ENCODE data around the gene VWA1.
"Not testable (repeated sequence)": the region's sequence is repeated elsewhere in the genome, so short reads cannot be mapped to it uniquely, and the experiment has no call there.

The VWA1 gene

GRCh38 chr1:1424707-1425106 is 10.8 kb upstream of the VWA1 start:
- no peak for DNase-seq

DNA sequence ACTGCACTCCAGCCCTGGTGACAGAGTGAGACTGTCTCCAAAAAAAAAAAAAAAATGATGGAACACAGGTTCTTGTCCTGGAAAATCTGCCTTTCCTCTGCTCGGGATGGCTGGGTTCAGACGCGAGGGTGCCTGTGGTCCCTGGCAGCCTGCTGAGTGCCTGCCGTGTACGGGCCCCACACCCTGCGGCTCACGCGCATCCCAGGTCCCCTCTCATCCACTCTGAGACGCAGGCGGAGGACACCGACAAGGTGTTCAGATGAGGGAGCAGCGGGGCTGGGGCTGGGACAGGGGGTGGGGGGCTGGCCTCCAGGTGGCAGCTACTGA is 10.1 kb upstream of the VWA1 start:
- no peak for DNase-seq

- no peak for DNase-seq
These were observed 9.6 kb upstream of the VWA1 start for GRCh38 chr1:1425753-1426495.

GRCh38 chr1:1426496-1427105 is 8.9 kb upstream of the VWA1 start:
- DNase-seq = no peak

- peak; percentile 25 for DNase-seq
These were observed 8.2 kb upstream of the VWA1 start for GRCh38 chr1:1427106-1427819.

DNA sequence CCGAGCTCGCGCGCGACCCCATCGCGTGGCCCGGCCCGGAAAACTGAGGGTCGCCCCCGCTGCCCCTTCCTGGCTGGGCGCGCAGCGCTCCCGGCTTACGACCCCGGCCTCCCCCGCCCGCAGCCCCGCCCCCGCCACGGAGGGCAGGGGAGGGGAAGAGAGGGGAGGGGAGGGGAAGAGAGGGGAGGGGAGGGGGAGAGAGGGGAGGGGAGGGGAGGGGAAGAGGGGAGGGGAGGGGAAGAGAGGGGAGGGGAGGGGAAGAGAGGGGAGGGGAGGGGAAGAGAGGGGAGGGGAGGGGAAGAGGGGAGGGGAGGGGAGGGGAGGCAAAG is 7.7 kb upstream of the VWA1 start:
- DNase-seq = no peak

- no peak for DNase-seq
These were observed 7.3 kb upstream of the VWA1 start for GRCh38 chr1:1428174-1428573.

GRCh38 chr1:1428967-1429366 is 6.5 kb upstream of the VWA1 start:
- DNase-seq = not testable (repeated sequence)

DNA sequence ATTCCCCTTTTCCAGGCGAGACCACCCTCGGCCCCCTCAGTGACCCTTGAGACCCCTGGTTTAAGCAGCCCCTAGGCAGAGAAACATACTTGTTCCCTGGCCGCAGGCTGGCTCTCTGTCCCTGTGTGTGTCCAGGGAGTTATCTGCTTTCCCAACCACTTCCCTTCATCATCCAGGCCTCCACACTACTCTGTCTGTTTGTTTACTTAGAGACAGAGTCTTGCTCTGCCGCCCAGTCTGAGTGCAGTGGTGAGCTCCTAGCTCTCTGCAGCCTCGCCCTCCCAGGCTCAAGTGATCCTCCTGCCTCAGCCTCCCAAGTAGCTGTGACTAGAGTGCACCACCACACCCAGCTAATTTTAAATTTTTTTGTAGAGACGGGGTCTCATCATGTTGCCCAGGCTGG is 5.8 kb upstream of the VWA1 start:
- DNase-seq = no peak

GRCh38 chr1:1430114-1430982 is 5.1 kb upstream of the VWA1 start:
- no peak for DNase-seq

GRCh38 chr1:1430992-1431844 is 4.3 kb upstream of the VWA1 start:
- no peak for DNase-seq

GRCh38 chr1:1431845-1432273 is 3.6 kb upstream of the VWA1 start:
- DNase-seq = no peak

- DNase-seq = no peak
These were observed 3.1 kb upstream of the VWA1 start for GRCh38 chr1:1432274-1432950.

GRCh38 chr1:1432951-1433803 is 2.3 kb upstream of the VWA1 start:
- DNase-seq = no peak

GRCh38 chr1:1433804-1434130 is 1.7 kb upstream of the VWA1 start:
- DNase-seq = no peak

DNA sequence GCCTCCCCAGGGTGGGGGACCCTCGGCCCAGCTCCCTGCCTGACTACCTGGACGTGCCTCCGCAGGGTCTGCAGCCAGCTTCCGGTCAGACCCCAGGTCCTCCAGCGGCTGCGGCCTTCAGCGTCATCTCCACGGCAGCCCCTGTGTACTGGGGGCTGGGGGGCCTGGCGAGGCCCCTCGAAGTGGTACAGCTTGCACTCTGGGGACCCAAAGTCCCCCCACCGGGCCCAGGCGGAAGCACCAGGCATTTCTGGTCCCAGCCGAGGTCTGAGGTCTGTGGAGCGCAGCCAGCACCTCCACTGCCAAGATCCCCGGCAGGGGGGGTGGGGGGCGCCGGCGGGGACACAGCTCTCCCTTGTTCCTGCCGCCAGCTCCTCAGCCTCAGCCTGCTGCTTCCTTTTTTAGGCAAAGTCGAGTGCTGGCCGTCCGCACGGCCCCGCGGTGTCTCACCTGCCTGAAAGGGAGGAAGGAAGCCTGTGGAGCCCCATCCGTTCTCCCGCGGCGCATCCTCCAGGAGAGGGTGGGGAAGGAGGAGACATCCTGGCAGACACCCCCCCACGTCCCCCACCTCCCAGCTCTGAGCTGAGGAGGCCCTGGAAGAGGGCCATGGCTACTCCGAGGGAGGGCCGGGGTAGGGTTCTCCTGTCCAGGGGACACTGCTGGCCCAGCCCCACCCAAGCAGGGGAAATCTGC is 1.2 kb upstream of the VWA1 start:
- DNase-seq = no peak

DNA sequence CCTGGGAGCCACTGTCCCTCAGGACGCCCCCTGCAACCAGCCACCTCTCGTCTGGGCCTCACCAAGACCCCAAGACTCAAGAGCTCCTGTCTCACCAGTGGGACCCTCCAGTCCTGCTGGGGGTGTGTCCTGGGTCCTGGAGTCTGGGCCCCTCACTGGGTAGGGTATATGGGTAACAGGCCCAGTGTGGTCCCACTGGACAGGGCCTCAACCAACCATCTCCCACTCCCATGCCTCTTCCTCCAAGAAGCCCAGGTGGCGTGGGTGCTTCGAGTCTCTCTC is 725 bp upstream of the VWA1 start:
- no peak for DNase-seq

DNA sequence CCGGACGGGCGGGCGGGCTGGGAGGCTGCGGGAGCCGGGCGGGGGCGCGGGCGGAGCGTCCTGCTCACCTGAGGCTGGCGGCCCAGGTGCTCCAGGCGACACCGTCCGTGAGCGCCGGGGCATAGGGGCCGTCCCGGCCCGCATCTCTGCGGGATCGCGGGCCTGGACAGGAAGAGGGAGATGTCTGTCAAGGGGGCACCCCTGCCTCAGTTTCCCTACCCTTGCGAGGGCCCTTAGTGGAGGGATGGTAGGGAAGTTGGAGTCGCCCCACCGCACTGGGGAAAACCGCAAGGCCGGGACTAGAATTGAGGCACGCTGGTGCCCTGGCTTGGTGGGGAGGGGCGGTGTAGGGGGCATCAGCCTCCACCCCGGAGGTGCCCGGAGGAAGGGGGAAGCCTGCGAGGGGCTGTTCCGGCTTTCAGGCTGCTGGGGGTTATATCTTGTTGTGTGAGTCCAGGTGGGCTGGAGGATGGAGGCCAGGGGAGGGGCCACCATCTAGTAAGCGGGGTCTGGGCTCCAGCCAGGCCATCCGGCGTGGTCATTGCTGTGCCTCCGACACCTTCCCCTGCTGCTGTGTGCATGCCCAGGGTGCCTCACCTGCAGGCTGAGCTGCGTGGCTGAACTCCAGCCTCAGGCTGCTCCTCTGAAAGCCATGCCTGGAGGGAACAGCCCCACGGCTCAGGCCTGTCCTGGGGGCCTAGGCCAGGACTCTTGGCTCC is 580 bp downstream of the VWA1 start:
- no peak for DNase-seq

DNA sequence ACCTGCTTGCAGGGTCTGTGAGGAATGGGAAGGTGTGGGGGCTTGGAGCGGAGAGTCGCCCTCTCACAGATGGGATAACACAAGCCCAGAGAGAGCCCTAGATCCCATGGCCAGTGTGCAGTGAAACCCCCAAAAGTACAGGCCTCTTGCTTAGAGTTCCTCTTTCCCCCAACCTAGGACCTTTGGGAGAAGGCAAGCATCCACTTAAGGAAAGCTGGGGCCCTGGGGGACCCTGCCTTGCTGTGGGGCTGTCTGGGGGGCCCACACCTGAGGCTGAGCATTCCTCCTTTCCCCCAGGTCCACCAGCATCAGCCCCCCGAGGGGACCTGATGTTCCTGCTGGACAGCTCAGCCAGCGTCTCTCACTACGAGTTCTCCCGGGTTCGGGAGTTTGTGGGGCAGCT is 1.1 kb downstream of the VWA1 start:
- no peak for DNase-seq
